SK-N-MC (cell line): ENCODE data around the gene MED29.

Experiments
- EZH2 ChIP-seq: fragments of 200-600 bp; sonication (generic); IDR thresholded peaks from one replicate; pipeline ENCODE4 v1.6.1; 2017; ENCODE audit warnings: antibody characterized with exemption
- POLR2AphosphoS5 ChIP-seq: IDR thresholded peaks from 2 replicates; pipeline ENCODE4 v1.6.1; 2012; ENCODE audit warnings: mild to moderate bottlenecking, low read depth, low read length, borderline replicate concordance

- TF ChIP-seq EZH2: no peak
- no peak for TF ChIP-seq POLR2AphosphoS5
Observed at GRCh38 chr19:39375929-39376328, 15.2 kb upstream of the MED29 start.
